NCI-H2171 treated with DMSO at 0.1 percent for 48 hours (cell line): ENCODE results near the gene HECTD2.
"Not testable (repeated sequence)": the region's sequence is repeated elsewhere in the genome, so short reads cannot be mapped to it uniquely, and the experiment has no call there.

Experiments used
- DNase-seq: peaks from one replicate; lab custom pipeline; 2025; lab: John Stamatoyannopoulos, UW

Gene HECTD2

GRCh38 chr10:91409869-91410637, at the start of gene HECTD2:
TSS of gene HECTD2 (plus strand) at chr10:91410344. CDS start at chr10:91410439, 95 bp downstream.
- DNase-seq: peak; percentile 67

- no peak for DNase-seq
These were observed 49.7 kb upstream of the HECTD2 start for GRCh38 chr10:91360461-91360860.

- not testable (repeated sequence) for DNase-seq
These were observed 44.6 kb upstream of the HECTD2 start for GRCh38 chr10:91365519-91365918.

- no peak for DNase-seq
These were observed 43.4 kb upstream of the HECTD2 start for GRCh38 chr10:91366704-91367103.

GRCh38 chr10:91367127-91367531, 43.0 kb upstream of the HECTD2 start:
- no peak for DNase-seq

GRCh38 chr10:91367558-91367957, 42.6 kb upstream of the HECTD2 start:
- DNase-seq: no peak

- not testable (repeated sequence) for DNase-seq
These were observed 40.1 kb upstream of the HECTD2 start for GRCh38 chr10:91369978-91370589.

GRCh38 chr10:91374052-91374451, 36.1 kb upstream of the HECTD2 start:
- DNase-seq: no peak

GRCh38 chr10:91378061-91378460, 32.1 kb upstream of the HECTD2 start:
- no peak for DNase-seq

- no peak for DNase-seq
These were observed 29.3 kb upstream of the HECTD2 start for GRCh38 chr10:91380873-91381256.

- DNase-seq: peak; percentile 87
These were observed 28.8 kb upstream of the HECTD2 start for GRCh38 chr10:91381257-91381891.

GRCh38 chr10:91385306-91386085, 24.6 kb upstream of the HECTD2 start:
- no peak for DNase-seq

GRCh38 chr10:91389636-91390512, 20.3 kb upstream of the HECTD2 start:
- DNase-seq: peak; percentile 63

GRCh38 chr10:91390513-91390825, 19.7 kb upstream of the HECTD2 start:
- DNase-seq: not testable (repeated sequence)

GRCh38 chr10:91391920-91392319, 18.2 kb upstream of the HECTD2 start:
- peak; percentile 45 for DNase-seq

- DNase-seq: no peak
These were observed 3.8 kb upstream of the HECTD2 start for GRCh38 chr10:91406322-91406721.

- DNase-seq: peak; percentile 76
These were observed 875 bp upstream of the HECTD2 start for GRCh38 chr10:91409069-91409868.

GRCh38 chr10:91410638-91411371, 661 bp downstream of the HECTD2 start:
- DNase-seq: peak; percentile 27

GRCh38 chr10:91411621-91412020, 1.5 kb downstream of the HECTD2 start:
- no peak for DNase-seq
